GM12872 (cell line): Measurements from ENCODE around the gene MTUS2.

Experiments used
- CTCF ChIP-seq: IDR thresholded peaks from 3 replicates; pipeline ENCODE4 v1.5.1; 2011; ENCODE audit warnings: low read depth, mild to moderate bottlenecking, low read length, moderate library complexity; ENCODE audit not compliant: insufficient read depth

MTUS2 gene

GRCh38 chr13:29108068-29108786 lies 288.1 kb downstream of the MTUS2 start:
- TF ChIP-seq CTCF, result no peak

GRCh38 chr13:29109987-29110386 lies 289.8 kb downstream of the MTUS2 start:
- no peak for TF ChIP-seq CTCF

- no peak for TF ChIP-seq CTCF
Measured at GRCh38 chr13:29111446-29111845, 291.3 kb downstream of the MTUS2 start.

- no peak for TF ChIP-seq CTCF
Measured at GRCh38 chr13:29115842-29116241, 295.7 kb downstream of the MTUS2 start.

- TF ChIP-seq CTCF, result no peak
Measured at GRCh38 chr13:29117663-29118062, 297.5 kb downstream of the MTUS2 start.

GRCh38 chr13:29118471-29118870 lies 298.3 kb downstream of the MTUS2 start:
- no peak for TF ChIP-seq CTCF

- TF ChIP-seq CTCF, result no peak
Measured at GRCh38 chr13:29125191-29125933, 305.2 kb downstream of the MTUS2 start.
